ENCODE results near the gene CACNB4.

Gene CACNB4

GRCh38 chr2:152100961-152101360, 2.1 kb upstream of the CACNB4 start:
- Histone ChIP-seq H3K36me3 (ENCODE audit: control insufficient read depth in 1 of 2, insufficient read depth in 2 of 2, low read length in 2 of 2) (no peaks in the 10 kb centered on the region), H2BK12ac (ENCODE audit: low read length) (no peak overlapping the region), H2AFZ (ENCODE audit: insufficient read depth, low read length, poor library complexity) (no peak overlapping the region), H3K4me3 (ENCODE audit: low read depth, low read length) (no peak overlapping the region), H3K4ac (ENCODE audit: low read depth, low read length) (no peak overlapping the region), H3K27me3 (ENCODE audit: insufficient read depth, low read length) (peaks cover 27% of the 10 kb centered on the region), H3K14ac (ENCODE audit: low read length) (no peak overlapping the region), H3K23ac (ENCODE audit: low read length) (no peak overlapping the region), H3K27ac (ENCODE audit: low read depth, low read length) (no peak overlapping the region), H2BK120ac (ENCODE audit: insufficient read depth, low read length, poor library complexity) (no peak overlapping the region), H4K12ac (ENCODE audit: low read depth, low read length) (no peak overlapping the region), H2AK5ac (ENCODE audit: low read length) (no peak overlapping the region), H3K4me1 (ENCODE audit: control insufficient read depth in 1 of 2, insufficient read depth in 2 of 2, low read length in 2 of 2) (peaks cover 9 to 17% of the 10 kb centered on the region in 2 experiments), H3K4me2 (ENCODE audit: low read length) (no peak overlapping the region), H3K9me3 (ENCODE audit: insufficient read depth, low read depth, low read length) (peaks cover 3% of the 10 kb centered on the region), H2BK5ac (ENCODE audit: low read depth, low read length, poor library complexity) (no peak overlapping the region), H4K91ac (ENCODE audit: low read depth, low read length) (no peak overlapping the region), H3K79me1 (ENCODE audit: low read length) (no peaks in the 10 kb centered on the region), H3K9ac (ENCODE audit: low read length) (no peak overlapping the region), H3K18ac (ENCODE audit: low read length) (no peak overlapping the region), H3K79me2 (ENCODE audit: control insufficient read depth, insufficient read depth, low read length, poor library complexity) (no peaks in the 10 kb centered on the region), H4K8ac (ENCODE audit: low read depth, low read length) (no peak overlapping the region)
- DNase-seq: no peak
- WGBS (ENCODE audit: extremely low coverage, insufficient coverage, insufficient read length): no CpG with 5 or more reads among the region's 2 CpGs

- no peak overlapping the region for H2BK120ac ChIP-seq (ENCODE audit: insufficient read depth, low read length, poor library complexity)
- peaks cover 27% of the 10 kb centered on the region for H3K27me3 ChIP-seq (ENCODE audit: insufficient read depth, low read length)
- no peak overlapping the region for H4K12ac ChIP-seq (ENCODE audit: low read depth, low read length)
- no peaks in the 10 kb centered on the region for H3K36me3 ChIP-seq (ENCODE audit: control insufficient read depth in 1 of 2, insufficient read depth in 2 of 2, low read length in 2 of 2)
- no peaks in the 10 kb centered on the region for H3K79me1 ChIP-seq (ENCODE audit: low read length)
- no peak for DNase-seq
- no peak overlapping the region for H4K91ac ChIP-seq (ENCODE audit: low read depth, low read length)
- H3K18ac ChIP-seq (ENCODE audit: low read length): no peak overlapping the region
- peak overlapping the region; percentile 94 for H3K4me2 ChIP-seq (ENCODE audit: low read length)
- no peak overlapping the region for H3K14ac ChIP-seq (ENCODE audit: low read length)
- no peak overlapping the region for H2AK5ac ChIP-seq (ENCODE audit: low read length)
- no peak overlapping the region for H2BK5ac ChIP-seq (ENCODE audit: low read depth, low read length, poor library complexity)
- no peak overlapping the region for H3K23ac ChIP-seq (ENCODE audit: low read length)
- H3K27ac ChIP-seq (ENCODE audit: low read depth, low read length): no peak overlapping the region
- H4K8ac ChIP-seq (ENCODE audit: low read depth, low read length): no peak overlapping the region
- peak overlapping the region; percentile 63 for H3K4me3 ChIP-seq (ENCODE audit: low read depth, low read length)
- WGBS (ENCODE audit: extremely low coverage, insufficient coverage, insufficient read length): 100% methylated on average over 2 of the region's 19 CpGs
- no peak overlapping the region for H3K4ac ChIP-seq (ENCODE audit: low read depth, low read length)
- peaks cover 9 to 17% of the 10 kb centered on the region in 2 experiments for H3K4me1 ChIP-seq (ENCODE audit: control insufficient read depth in 1 of 2, insufficient read depth in 2 of 2, low read length in 2 of 2)
- H2AFZ ChIP-seq (ENCODE audit: insufficient read depth, low read length, poor library complexity): no peak overlapping the region
- no peaks in the 10 kb centered on the region for H3K79me2 ChIP-seq (ENCODE audit: control insufficient read depth, insufficient read depth, low read length, poor library complexity)
- peaks cover 3% of the 10 kb centered on the region for H3K9me3 ChIP-seq (ENCODE audit: insufficient read depth, low read depth, low read length)
- no peak overlapping the region for H3K9ac ChIP-seq (ENCODE audit: low read length)
- H2BK12ac ChIP-seq (ENCODE audit: low read length): no peak overlapping the region
Observed at GRCh38 chr2:152099367-152100050, 665 bp upstream of the CACNB4 start.

- peak; percentile 9 to 46 for DNase-seq
- no peak overlapping the region for H3K4ac ChIP-seq (ENCODE audit: low read depth, low read length)
- WGBS (ENCODE audit: extremely low coverage, insufficient coverage, insufficient read length): no CpG with 5 or more reads among the region's 52 CpGs
Observed at GRCh38 chr2:152097801-152098495, 896 bp downstream of the CACNB4 start.

GRCh38 chr2:152097290-152097800, 1.5 kb downstream of the CACNB4 start:
- Histone ChIP-seq H3K36me3 (ENCODE audit: control insufficient read depth in 1 of 2, insufficient read depth in 2 of 2, low read length in 2 of 2) (no peaks in the 10 kb centered on the region), H4K8ac (ENCODE audit: low read depth, low read length) (no peak overlapping the region), H4K12ac (ENCODE audit: low read depth, low read length) (no peak overlapping the region), H4K91ac (ENCODE audit: low read depth, low read length) (no peak overlapping the region), H3K79me2 (ENCODE audit: control insufficient read depth, insufficient read depth, low read length, poor library complexity) (no peaks in the 10 kb centered on the region), H3K18ac (ENCODE audit: low read length) (no peak overlapping the region), H3K9ac (ENCODE audit: low read length) (no peak overlapping the region), H3K79me1 (ENCODE audit: low read length) (no peaks in the 10 kb centered on the region), H3K4me2 (ENCODE audit: low read length) (peak overlapping the region; percentile 94), H2AFZ (ENCODE audit: insufficient read depth, low read length, poor library complexity) (no peak overlapping the region), H3K9me3 (ENCODE audit: insufficient read depth, low read depth, low read length) (peaks cover 3% of the 10 kb centered on the region), H3K27ac (ENCODE audit: low read depth, low read length) (no peak overlapping the region), H2BK120ac (ENCODE audit: insufficient read depth, low read length, poor library complexity) (no peak overlapping the region), H2BK5ac (ENCODE audit: low read depth, low read length, poor library complexity) (no peak overlapping the region), H2AK5ac (ENCODE audit: low read length) (no peak overlapping the region), H3K14ac (ENCODE audit: low read length) (no peak overlapping the region), H3K4me3 (ENCODE audit: low read depth, low read length) (no peak overlapping the region), H3K27me3 (ENCODE audit: insufficient read depth, low read length) (peaks cover 27% of the 10 kb centered on the region), H2BK12ac (ENCODE audit: low read length) (no peak overlapping the region), H3K4ac (ENCODE audit: low read depth, low read length) (no peak overlapping the region), H3K23ac (ENCODE audit: low read length) (no peak overlapping the region), H3K4me1 (ENCODE audit: control insufficient read depth in 1 of 2, insufficient read depth in 2 of 2, low read length in 2 of 2) (peaks cover 9 to 17% of the 10 kb centered on the region in 2 experiments)
- WGBS (ENCODE audit: extremely low coverage, insufficient coverage, insufficient read length): no CpG with 5 or more reads among the region's 13 CpGs
- DNase-seq: peak in 1 of 2 donors; percentile 33

More at GRCh38 chr2:152097801-152098495, 896 bp downstream of the CACNB4 start:
- Histone ChIP-seq H3K4me2 (ENCODE audit: low read length) (peak overlapping the region; percentile 94), H4K12ac (ENCODE audit: low read depth, low read length) (no peak overlapping the region), H3K79me2 (ENCODE audit: control insufficient read depth, insufficient read depth, low read length, poor library complexity) (no peaks in the 10 kb centered on the region), H3K14ac (ENCODE audit: low read length) (no peak overlapping the region), H4K91ac (ENCODE audit: low read depth, low read length) (no peak overlapping the region), H3K18ac (ENCODE audit: low read length) (no peak overlapping the region), H4K8ac (ENCODE audit: low read depth, low read length) (no peak overlapping the region), H3K36me3 (ENCODE audit: control insufficient read depth in 1 of 2, insufficient read depth in 2 of 2, low read length in 2 of 2) (no peaks in the 10 kb centered on the region), H2AK5ac (ENCODE audit: low read length) (no peak overlapping the region), H2AFZ (ENCODE audit: insufficient read depth, low read length, poor library complexity) (no peak overlapping the region), H3K23ac (ENCODE audit: low read length) (no peak overlapping the region), H3K27ac (ENCODE audit: low read depth, low read length) (no peak overlapping the region), H3K27me3 (ENCODE audit: insufficient read depth, low read length) (peaks cover 27% of the 10 kb centered on the region), H2BK12ac (ENCODE audit: low read length) (no peak overlapping the region), H2BK120ac (ENCODE audit: insufficient read depth, low read length, poor library complexity) (no peak overlapping the region), H3K4me1 (ENCODE audit: control insufficient read depth in 1 of 2, insufficient read depth in 2 of 2, low read length in 2 of 2) (peaks cover 9 to 17% of the 10 kb centered on the region in 2 experiments), H3K4me3 (ENCODE audit: low read depth, low read length) (no peak overlapping the region), H3K79me1 (ENCODE audit: low read length) (no peaks in the 10 kb centered on the region), H2BK5ac (ENCODE audit: low read depth, low read length, poor library complexity) (no peak overlapping the region), H3K9ac (ENCODE audit: low read length) (no peak overlapping the region), H3K9me3 (ENCODE audit: insufficient read depth, low read depth, low read length) (peaks cover 3% of the 10 kb centered on the region)
